Ovary (tissue), 3 donors: ENCODE results near the gene DAPP1.

Source experiments
- CTCF ChIP-seq, 3 donors: fragments of 450-650 bp in 2 of 3; fragments of 200-600 bp in 1 of 3; IDR thresholded peaks; one replicate each; pipeline versions ENCODE4 v1.5.1 to v1.8.0; 2016 to 2022; ENCODE audit warnings: antibody characterized with exemption in 3 of 3, mild to moderate bottlenecking in 1 of 3
- EP300 ChIP-seq: sonication (generic); formaldehyde crosslinking; IDR thresholded peaks from one replicate; pipeline ENCODE4 v1.6.1; 2017; ENCODE audit warnings: antibody characterized with exemption
- POLR2A ChIP-seq: fragments of 450-650 bp; IDR thresholded peaks from one replicate; pipeline ENCODE4 v1.6.1; 2017; ENCODE audit warnings: antibody characterized with exemption, mild to moderate bottlenecking, moderate library complexity
- donor health status: DM: no; HTN: no; CAD: no.

GRCh38 chr4:99826016-99826415 lies 9.4 kb downstream of the DAPP1 start:
- TF ChIP-seq CTCF (IDR thresholded peaks at IDR 0.05) (no peak), POLR2A (no peak), EP300 (no peak)
